Large intestine (tissue), 3 donors: Measurements from ENCODE around the gene ATXN7L1. TPM values are rescaled to one million over a fixed set of nuclear protein-coding genes. Genes with fewer than 3 reads are reported as not detected.
A peak's percentile ranks its signal among the peaks of the same experiment; 100 is the strongest.

Experiments used
- DNase-seq, 2 donors: peaks; one replicate each; pipeline versions ENCODE4 v3.0.0 to v3.0.0-alpha.2; 2013
- H3K27ac ChIP-seq: one replicate; pipeline ENCODE4 v1.5.1; 2013; ENCODE audit warnings: low read length
- H3K27me3 ChIP-seq: 2 replicates; pipeline ENCODE4 v1.6.1; 2013; ENCODE audit warnings: low read length; ENCODE audit not compliant: control insufficient read depth, insufficient read depth
- H3K36me3 ChIP-seq: 2 replicates; pipeline ENCODE4 v1.6.1; 2013; ENCODE audit warnings: low read length; ENCODE audit not compliant: control insufficient read depth, insufficient read depth
- H3K4me1 ChIP-seq: one replicate; pipeline ENCODE4 v1.6.1; 2013; ENCODE audit warnings: low read length; ENCODE audit not compliant: control insufficient read depth, insufficient read depth
- H3K4me3 ChIP-seq: one replicate; pipeline ENCODE4 v1.5.1; 2013; ENCODE audit warnings: low read length
- H3K9me3 ChIP-seq: one replicate; pipeline ENCODE4 v1.6.1; 2013; ENCODE audit warnings: mild to moderate bottlenecking, low read depth, low read length, moderate library complexity; ENCODE audit not compliant: control insufficient read depth
- WGBS: methylation state at CpG from one replicate; pipeline ENCODE4 v1.1.5; 2013; ENCODE audit warnings: low lambda C conversion rate; ENCODE audit not compliant: insufficient coverage; 5-methylcytosine and 5-hydroxymethylcytosine counted together
- polyA plus RNA-seq: library from polyadenylated mRNA; unstranded; fragments of 120-200 nt; gene quantifications from one replicate; pipeline ENCODE4 v1.2.1, GENCODE V29; 2013

The ATXN7L1 gene
- polyA plus RNA-seq, 1 donor = 24.3 TPM

- no peak overlapping the region for H3K27ac ChIP-seq
- 0% methylated on average over 1 of the region's 2 CpGs for WGBS
- H3K9me3 ChIP-seq = no peaks in the 10 kb centered on the region
- H3K27me3 ChIP-seq = no peaks in the 10 kb centered on the region
- DNase-seq = peak in 1 of 2 donors; percentile 38
- H3K4me1 ChIP-seq = peaks cover 23% of the 10 kb centered on the region
- H3K4me3 ChIP-seq = peak overlapping the region; percentile 75
- H3K36me3 ChIP-seq = no peaks in the 10 kb centered on the region
These were observed 2.6 kb upstream of the ATXN7L1 start for GRCh38 chr7:105878746-105879605.

GRCh38 chr7:105877736-105878135 is 1.3 kb upstream of the ATXN7L1 start:
- Histone ChIP-seq H3K36me3 (peaks cover 4% of the 10 kb centered on the region), H3K9me3 (no peaks in the 10 kb centered on the region), H3K4me3 (peak overlapping the region; percentile 75), H3K27ac (peak overlapping the region; percentile 92), H3K4me1 (peaks cover 23% of the 10 kb centered on the region), H3K27me3 (no peaks in the 10 kb centered on the region)
- 20% methylated on average over 1 of the region's 10 CpGs for WGBS
- DNase-seq = no peak

- peaks cover 6% of the 10 kb centered on the region for H3K36me3 ChIP-seq
- peak; percentile 73 to 90 for DNase-seq
- peak overlapping the region; percentile 92 for H3K27ac ChIP-seq
- H3K27me3 ChIP-seq = no peaks in the 10 kb centered on the region
- WGBS = 0% methylated on average over 1 of the region's 42 CpGs
- peaks cover 23% of the 10 kb centered on the region for H3K4me1 ChIP-seq
- H3K4me3 ChIP-seq = peak overlapping the region; percentile 75
- no peaks in the 10 kb centered on the region for H3K9me3 ChIP-seq
These were observed 684 bp upstream of the ATXN7L1 start for GRCh38 chr7:105876964-105877601.

GRCh38 chr7:105875505-105875904 is 894 bp downstream of the ATXN7L1 start:
- H3K9me3 ChIP-seq = no peaks in the 10 kb centered on the region
- no peak for DNase-seq
- WGBS = no CpG with 5 or more reads among the region's 4 CpGs

GRCh38 chr7:105874055-105874454 is 2.3 kb downstream of the ATXN7L1 start:
- Histone ChIP-seq H3K4me1 (peaks cover 17% of the 10 kb centered on the region), H3K27ac (no peak overlapping the region), H3K36me3 (peaks cover 7% of the 10 kb centered on the region), H3K4me3 (no peak overlapping the region), H3K27me3 (no peaks in the 10 kb centered on the region), H3K9me3 (no peaks in the 10 kb centered on the region)
- no peak for DNase-seq
- WGBS = no CpG with 5 or more reads among the region's 6 CpGs

More at GRCh38 chr7:105875505-105875904, 894 bp downstream of the ATXN7L1 start:
- Histone ChIP-seq H3K4me3 (peak overlapping the region; percentile 70), H3K27ac (no peak overlapping the region), H3K36me3 (peaks cover 6% of the 10 kb centered on the region), H3K27me3 (no peaks in the 10 kb centered on the region), H3K4me1 (peaks cover 23% of the 10 kb centered on the region)

- H3K27ac ChIP-seq = no peak overlapping the region
- H3K27me3 ChIP-seq = no peaks in the 10 kb centered on the region
- peaks cover 12% of the 10 kb centered on the region for H3K36me3 ChIP-seq
- 100% methylated on average over 1 of the region's 5 CpGs for WGBS
- DNase-seq = no peak
- H3K4me3 ChIP-seq = no peak overlapping the region
- peaks cover 7% of the 10 kb centered on the region for H3K4me1 ChIP-seq
- no peaks in the 10 kb centered on the region for H3K9me3 ChIP-seq
These were observed 3.9 kb downstream of the ATXN7L1 start for GRCh38 chr7:105872491-105872890.

- Histone ChIP-seq H3K9me3 (no peaks in the 10 kb centered on the region), H3K27me3 (no peaks in the 10 kb centered on the region), H3K27ac (no peak overlapping the region), H3K4me1 (peaks cover 7% of the 10 kb centered on the region), H3K36me3 (peaks cover 19% of the 10 kb centered on the region), H3K4me3 (no peak overlapping the region)
- no peak for DNase-seq
- WGBS = no CpG with 5 or more reads among the region's 3 CpGs
These were observed 5.3 kb downstream of the ATXN7L1 start for GRCh38 chr7:105871142-105871541.

GRCh38 chr7:105866102-105866801 is 10.1 kb downstream of the ATXN7L1 start:
- no peaks in the 10 kb centered on the region for H3K9me3 ChIP-seq
- no peaks in the 10 kb centered on the region for H3K4me1 ChIP-seq
- no peak overlapping the region for H3K4me3 ChIP-seq
- WGBS = 88% methylated on average over 3 of the region's 10 CpGs
- peaks cover 15% of the 10 kb centered on the region for H3K36me3 ChIP-seq
- DNase-seq = no peak
- no peak overlapping the region for H3K27ac ChIP-seq
- H3K27me3 ChIP-seq = no peaks in the 10 kb centered on the region

- H3K27ac ChIP-seq = no peak overlapping the region
- H3K4me1 ChIP-seq = no peaks in the 10 kb centered on the region
- no peaks in the 10 kb centered on the region for H3K27me3 ChIP-seq
- no peak for DNase-seq
- no CpG with 5 or more reads among the region's 2 CpGs for WGBS
- no peak overlapping the region for H3K4me3 ChIP-seq
- H3K36me3 ChIP-seq = peaks cover 13% of the 10 kb centered on the region
- H3K9me3 ChIP-seq = no peaks in the 10 kb centered on the region
These were observed 12.5 kb downstream of the ATXN7L1 start for GRCh38 chr7:105863876-105864275.

GRCh38 chr7:105862770-105863169 is 13.6 kb downstream of the ATXN7L1 start:
- H3K27me3 ChIP-seq = no peaks in the 10 kb centered on the region
- no CpG with 5 or more reads among the region's 4 CpGs for WGBS

More at GRCh38 chr7:105862770-105863169, 13.6 kb downstream of the ATXN7L1 start:
- H3K9me3 ChIP-seq = no peaks in the 10 kb centered on the region
- H3K27ac ChIP-seq = no peak overlapping the region
- DNase-seq = no peak
- no peaks in the 10 kb centered on the region for H3K4me1 ChIP-seq
- peaks cover 9% of the 10 kb centered on the region for H3K36me3 ChIP-seq
- no peak overlapping the region for H3K4me3 ChIP-seq
